B cell (primary cell): ENCODE data around the gene COL4A1. TPM values are rescaled to one million over a fixed set of nuclear protein-coding genes. Genes with fewer than 3 reads are reported as not detected.

Experiments
- ATAC-seq: fragments of 200-7000 bp; cut with Tn5 transposase; one replicate; pipeline ENCODE4 v1.10.0; 2021; ENCODE audit warnings: low read depth, mild to moderate bottlenecking, moderate number of reproducible peaks, moderate library complexity
- CTCF ChIA-PET: fragments of 350-600 bp; sonication (Branson Sonifier 250); formaldehyde crosslinking; loops from one replicate; lab custom pipeline; 2021; ENCODE audit warnings: antibody characterized with exemption, inconsistent platforms; lab: Charles Lee
- POLR2A ChIA-PET: fragments of 350-600 bp; sonication (Branson Sonifier 250); formaldehyde crosslinking; loops from one replicate; lab custom pipeline; 2021; ENCODE audit warnings: antibody characterized with exemption; lab: Charles Lee
- DNase-seq: peaks from one replicate; pipeline ENCODE4 v3.0.0; 2013
- H2AFZ ChIP-seq: 2 replicates; pipeline ENCODE4 v1.6.1; 2012; ENCODE audit warnings: mild to moderate bottlenecking, low read depth, low read length; ENCODE audit not compliant: insufficient read depth, poor library complexity, severe bottlenecking
- H3K27ac ChIP-seq, 2 donors: 1 replicate in 1 of 2; 2 replicates in 1 of 2; pipeline ENCODE4 v1.5.1; 2012 to 2013; ENCODE audit warnings: low read length in 2 of 2, mild to moderate bottlenecking in 2 of 2, moderate library complexity in 1 of 2
- H3K27me3 ChIP-seq, 4 experiments: fragments of 200-600 bp in 1 of 4; sonication (generic) in 1 of 4; replicated peaks in 1 of 4; 1 replicate in 2 of 4; 2 replicates in 2 of 4; pipeline versions ENCODE4 v1.6.1 to v1.7.0; 2013 to 2016; ENCODE audit warnings: low read length in 3 of 4, mild to moderate bottlenecking in 2 of 4, mixed read lengths in 1 of 4, moderate library complexity in 1 of 4; ENCODE audit not compliant: insufficient read depth in 4 of 4, control insufficient read depth in 3 of 4; ENCODE audit errors: control extremely low read depth in 1 of 4
- H3K36me3 ChIP-seq, 2 experiments: replicated peaks in 1 of 2; 1 replicate in 1 of 2; 2 replicates in 1 of 2; pipeline versions ENCODE4 v1.6.1 to v1.7.1; 2013; ENCODE audit warnings: low read length in 1 of 2; ENCODE audit not compliant: insufficient read depth in 2 of 2, control insufficient read depth in 1 of 2; ENCODE audit errors: control extremely low read depth in 1 of 2, extremely low read depth in 1 of 2
- H3K4me1 ChIP-seq, 2 donors: fragments of 200-600 bp in 1 of 2; sonication (generic) in 1 of 2; 1 replicate in 1 of 2; 2 replicates in 1 of 2; pipeline versions ENCODE4 v1.5.1 to v1.6.1; 2013 to 2017; ENCODE audit warnings: low read length in 2 of 2; ENCODE audit not compliant: control insufficient read depth in 2 of 2, insufficient read depth in 2 of 2
- H3K4me2 ChIP-seq: replicated peaks from 2 replicates; pipeline ENCODE3; 2012; ENCODE audit warnings: mild to moderate bottlenecking, low read depth, low read length; ENCODE audit not compliant: poor library complexity, severe bottlenecking
- H3K4me3 ChIP-seq, 5 experiments: fragments of 200-600 bp in 1 of 5; sonication (generic) in 1 of 5; 1 replicate in 3 of 5; 2 replicates in 2 of 5; pipeline versions ENCODE4 v1.5.1 to v1.7.0; 2011 to 2016; ENCODE audit warnings: low read length in 4 of 5, mild to moderate bottlenecking in 4 of 5, low read depth in 2 of 5, control low read depth in 1 of 5, moderate library complexity in 1 of 5; ENCODE audit not compliant: insufficient read depth in 1 of 5; ENCODE audit errors: control extremely low read depth in 1 of 5, extremely low read depth in 1 of 5
- H3K79me2 ChIP-seq: fragments of 200-600 bp; sonication (generic); one replicate; pipeline ENCODE4 v1.6.0; 2016; ENCODE audit warnings: low read length; ENCODE audit not compliant: control insufficient read depth, insufficient read depth
- H3K9ac ChIP-seq: fragments of 200-600 bp; sonication (generic); 2 replicates; pipeline ENCODE4 v1.6.1; 2017; ENCODE audit warnings: mild to moderate bottlenecking, low read length, moderate library complexity
- H3K9me3 ChIP-seq, 3 donors: one replicate each; pipeline versions ENCODE4 v1.6.1 to v1.7.1; 2013; ENCODE audit warnings: low read length in 2 of 3; ENCODE audit not compliant: control insufficient read depth in 2 of 3, insufficient read depth in 1 of 3; ENCODE audit errors: control extremely low read depth in 1 of 3
- H4K20me1 ChIP-seq: 2 replicates; pipeline ENCODE4 v1.6.0; 2012; ENCODE audit warnings: mild to moderate bottlenecking, low read length; ENCODE audit not compliant: insufficient read depth, control insufficient read depth, poor library complexity, severe bottlenecking
- H3K27ac Mint-ChIP-seq: one replicate; pipeline ENCODE4 v1.8.0; 2021; ENCODE audit warnings: mixed read lengths
- H3K27me3 Mint-ChIP-seq: one replicate; pipeline ENCODE4 v1.8.0; 2021; ENCODE audit warnings: mixed read lengths
- H3K4me1 Mint-ChIP-seq: one replicate; pipeline ENCODE4 v1.8.0; 2021; ENCODE audit warnings: mixed read lengths
- H3K4me3 Mint-ChIP-seq: one replicate; pipeline ENCODE4 v1.8.0; 2021; ENCODE audit warnings: mixed read lengths
- H3K9me3 Mint-ChIP-seq: one replicate; pipeline ENCODE4 v1.8.0; 2022; ENCODE audit warnings: mixed read lengths; ENCODE audit not compliant: insufficient read depth
- EZH2 ChIP-seq: IDR thresholded peaks from 2 replicates; pipeline ENCODE4 v1.6.1; 2012; ENCODE audit warnings: borderline replicate concordance, low read depth, mild to moderate bottlenecking, moderate library complexity, low read length; ENCODE audit not compliant: insufficient read depth, poor library complexity, severe bottlenecking
- WGBS: methylation state at CpG from one replicate; pipeline ENCODE4 v1.1.5; 2013; ENCODE audit warnings: missing lambda C conversion rate; ENCODE audit not compliant: insufficient coverage; 5-methylcytosine and 5-hydroxymethylcytosine counted together
- intact Hi-C: fragments of 100-400 bp; cut with micrococcal nuclease; formaldehyde crosslinking; loops from one replicate; pipeline ENCODE4 v1.10.0; 2022
- polyA plus RNA-seq: library from polyadenylated mRNA; depleted of rRNA; stranded (reverse); fragments of >200 nt; gene quantifications from 2 replicates; pipeline ENCODE4 v1.2.3, GENCODE V29; 2012
- total RNA-seq, 2 donors: library from RNA; stranded (reverse); fragments of 120-200 nt in 1 of 2; gene quantifications; 1 replicate in 1 of 2; 2 replicates in 1 of 2; pipeline versions ENCODE4 v1.2.3 to v1.2.4, GENCODE V29; 2013 to 2022
- TF ChIP-seq, protein P1 (sequence below): fragments of 200-600 bp; IDR thresholded peaks from one replicate; pipeline ENCODE4 v1.8.0; 2022; ENCODE audit warnings: antibody characterized with exemption, mild to moderate bottlenecking

Gene COL4A1
- total and polyA plus RNA-seq, 2 donors (not counting 1 experiment from before 2014, with no cell fraction given) = not detected

GRCh38 chr13:110218581-110219201 is 88.3 kb downstream of the COL4A1 start:
- Mint-ChIP-seq H3K27ac (no peak overlapping the region), H3K27me3 (peaks cover 3% of the 10 kb centered on the region)
- no peak for ATAC-seq

GRCh38 chr13:110217811-110218210 is 89.1 kb downstream of the COL4A1 start:
- Mint-ChIP-seq H3K9me3 (no peaks in the 10 kb centered on the region), H3K27me3 (peaks cover 3% of the 10 kb centered on the region), H3K4me1 (no peaks in the 10 kb centered on the region), H3K4me3 (no peak overlapping the region), H3K27ac (no peak overlapping the region)
- intact Hi-C loops = no loop called here
- ChIA-PET CTCF (interaction anchor here (1.6 kb wide), 1 partner anchor 193 kb away, joined by 6 read pairs; no protein-coding TSS in a partner anchor), POLR2A (no interaction called here)
- Histone ChIP-seq H3K4me3 (no peak overlapping the region), H3K36me3 (no peaks in the 10 kb centered on the region), H3K27ac (no peak overlapping the region), H3K4me1 (no peaks in the 10 kb centered on the region), H3K9me3 (no peaks in the 10 kb centered on the region), H2AFZ (no peak overlapping the region), H3K4me2 (no peak overlapping the region), H3K79me2 (no peaks in the 10 kb centered on the region), H3K27me3 (peaks cover 0 to 3% (median 0%) of the 10 kb centered on the region in 4 experiments), H4K20me1 (no peaks in the 10 kb centered on the region), H3K9ac (no peak overlapping the region)
- no CpG with 5 or more reads among the region's 2 CpGs for WGBS
- no peak for ATAC-seq
- TF ChIP-seq, protein P1, sequence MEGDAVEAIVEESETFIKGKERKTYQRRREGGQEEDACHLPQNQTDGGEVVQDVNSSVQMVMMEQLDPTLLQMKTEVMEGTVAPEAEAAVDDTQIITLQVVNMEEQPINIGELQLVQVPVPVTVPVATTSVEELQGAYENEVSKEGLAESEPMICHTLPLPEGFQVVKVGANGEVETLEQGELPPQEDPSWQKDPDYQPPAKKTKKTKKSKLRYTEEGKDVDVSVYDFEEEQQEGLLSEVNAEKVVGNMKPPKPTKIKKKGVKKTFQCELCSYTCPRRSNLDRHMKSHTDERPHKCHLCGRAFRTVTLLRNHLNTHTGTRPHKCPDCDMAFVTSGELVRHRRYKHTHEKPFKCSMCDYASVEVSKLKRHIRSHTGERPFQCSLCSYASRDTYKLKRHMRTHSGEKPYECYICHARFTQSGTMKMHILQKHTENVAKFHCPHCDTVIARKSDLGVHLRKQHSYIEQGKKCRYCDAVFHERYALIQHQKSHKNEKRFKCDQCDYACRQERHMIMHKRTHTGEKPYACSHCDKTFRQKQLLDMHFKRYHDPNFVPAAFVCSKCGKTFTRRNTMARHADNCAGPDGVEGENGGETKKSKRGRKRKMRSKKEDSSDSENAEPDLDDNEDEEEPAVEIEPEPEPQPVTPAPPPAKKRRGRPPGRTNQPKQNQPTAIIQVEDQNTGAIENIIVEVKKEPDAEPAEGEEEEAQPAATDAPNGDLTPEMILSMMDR = no peak
- TF ChIP-seq EZH2 = no peak
- no peak for DNase-seq

More at GRCh38 chr13:110218581-110219201, 88.3 kb downstream of the COL4A1 start:
- Histone ChIP-seq H3K79me2 (no peaks in the 10 kb centered on the region), H3K27ac (no peak overlapping the region), H3K4me1 (no peaks in the 10 kb centered on the region), H2AFZ (no peak overlapping the region), H3K4me3 (no peak overlapping the region), H3K36me3 (no peaks in the 10 kb centered on the region), H3K27me3 (peaks cover 0 to 3% (median 0%) of the 10 kb centered on the region in 4 experiments), H3K9ac (no peak overlapping the region), H3K9me3 (no peaks in the 10 kb centered on the region), H3K4me2 (no peak overlapping the region), H4K20me1 (no peaks in the 10 kb centered on the region)
- CTCF ChIA-PET = interaction anchor here (1.0 to 6.5 kb wide), 3 partner anchors 11 to 192 kb away, joined by 3 to 59 read pairs (median 4); no protein-coding TSS in a partner anchor
- no peaks in the 10 kb centered on the region for H3K9me3 Mint-ChIP-seq
- WGBS = 76% methylated on average over 18 of the region's 21 CpGs
- POLR2A ChIA-PET = no interaction called here
- TF ChIP-seq, protein P1 = no peak
- no peak for TF ChIP-seq EZH2
- no peak for DNase-seq
- no peak overlapping the region for H3K4me3 Mint-ChIP-seq
- no peaks in the 10 kb centered on the region for H3K4me1 Mint-ChIP-seq
- intact Hi-C loops = no loop called here
